Thoracic aorta (tissue), 2 donors: Measurements from ENCODE around the gene TAC3. TPM values are rescaled to one million over a fixed set of nuclear protein-coding genes. Genes with fewer than 3 reads are reported as not detected.

Experiments used
- ATAC-seq: fragments of 150-250 bp; one replicate; pipeline ENCODE4 v1.8.0; 2017; ENCODE audit warnings: low read depth; ENCODE audit not compliant: insufficient number of reproducible peaks, low FRiP score
- DNase-seq: peaks from one replicate; pipeline ENCODE4 v3.0.0-alpha.2; 2020; ENCODE audit warnings: low spot score
- H3K27ac ChIP-seq, 2 donors: fragments of 200-600 bp; sonication (generic); 1 replicate in 1 of 2; 2 replicates in 1 of 2; pipeline ENCODE4 v1.5.1; 2016; ENCODE audit warnings: mild to moderate bottlenecking in 2 of 2, moderate library complexity in 2 of 2
- H3K27me3 ChIP-seq: fragments of 200-600 bp; sonication (generic); replicated peaks from 2 replicates; pipeline ENCODE4 v1.6.0; 2016; ENCODE audit warnings: mild to moderate bottlenecking; ENCODE audit not compliant: insufficient read depth
- H3K36me3 ChIP-seq: fragments of 200-600 bp; sonication (generic); one replicate; pipeline ENCODE4 v1.5.1; 2016
- H3K4me1 ChIP-seq, 2 donors: fragments of 200-600 bp; sonication (generic); 1 replicate in 1 of 2; 2 replicates in 1 of 2; pipeline versions ENCODE4 v1.5.1 to v1.6.0; 2016; ENCODE audit warnings: low read depth in 2 of 2, mild to moderate bottlenecking in 1 of 2; ENCODE audit not compliant: control insufficient read depth in 1 of 2
- H3K4me3 ChIP-seq: fragments of 200-600 bp; sonication (generic); 2 replicates; pipeline ENCODE4 v1.5.1; 2016; ENCODE audit warnings: mild to moderate bottlenecking
- H3K9me3 ChIP-seq: fragments of 200-600 bp; sonication (generic); 2 replicates; pipeline ENCODE4 v1.5.1; 2016
- CTCF ChIP-seq: fragments of 200-600 bp; sonication (generic); IDR thresholded peaks from one replicate; pipeline ENCODE4 v1.5.1; 2019; ENCODE audit warnings: antibody characterized with exemption
- total RNA-seq, 2 donors: library from RNA; depleted of rRNA; stranded (reverse); fragments of >200 nt; gene quantifications; one replicate each; pipeline versions ENCODE4 v1.1.0 to v1.2.3, GENCODE V29; 2016

Gene TAC3
- total RNA-seq, 2 donors from 2014 or later: not detected

- ATAC-seq (no peak), DNase-seq (no peak)
- Histone ChIP-seq H3K4me1 (peaks cover 3 to 6% of the 10 kb centered on the region in 2 donors), H3K27me3 (no peaks in the 10 kb centered on the region), H3K27ac (no peak overlapping the region), H3K4me3 (no peak overlapping the region), H3K36me3 (no peaks in the 10 kb centered on the region), H3K9me3 (no peaks in the 10 kb centered on the region)
- no peak for TF ChIP-seq CTCF
Measured at GRCh38 chr12:57011438-57012424, 4.6 kb downstream of the TAC3 start.

- no peak for ATAC-seq
- H3K4me1 ChIP-seq: peaks cover 5 to 9% of the 10 kb centered on the region in 2 donors
- no peak for DNase-seq
- no peaks in the 10 kb centered on the region for H3K9me3 ChIP-seq
- no peaks in the 10 kb centered on the region for H3K27me3 ChIP-seq
- no peak overlapping the region for H3K27ac ChIP-seq
- H3K4me3 ChIP-seq: no peak overlapping the region
- TF ChIP-seq CTCF: no peak
- H3K36me3 ChIP-seq: no peaks in the 10 kb centered on the region
Measured at GRCh38 chr12:57010627-57011247, 5.6 kb downstream of the TAC3 start.

GRCh38 chr12:57009949-57010626 lies 6.2 kb downstream of the TAC3 start:
- H3K4me1 ChIP-seq: peaks cover 10 to 15% of the 10 kb centered on the region in 2 donors
- TF ChIP-seq CTCF: no peak
- no peak for DNase-seq
- no peak for ATAC-seq
- no peaks in the 10 kb centered on the region for H3K27me3 ChIP-seq
- no peaks in the 10 kb centered on the region for H3K36me3 ChIP-seq
- H3K4me3 ChIP-seq: no peak overlapping the region
- no peak overlapping the region for H3K27ac ChIP-seq
- no peaks in the 10 kb centered on the region for H3K9me3 ChIP-seq

GRCh38 chr12:57008178-57008577 lies 8.2 kb downstream of the TAC3 start:
- no peaks in the 10 kb centered on the region for H3K27me3 ChIP-seq
- ATAC-seq (no peak), DNase-seq (no peak)
- peaks cover 10 to 20% of the 10 kb centered on the region in 2 donors for H3K4me1 ChIP-seq
- no peak overlapping the region for H3K27ac ChIP-seq
- peak; percentile 32 for TF ChIP-seq CTCF
- no peaks in the 10 kb centered on the region for H3K9me3 ChIP-seq
- H3K4me3 ChIP-seq: no peak overlapping the region
- H3K36me3 ChIP-seq: peaks cover 13% of the 10 kb centered on the region
